Breast epithelium (tissue), 3 donors: ENCODE measurements around the gene CCDC146.

Experiments used
- POLR2A ChIP-seq: fragments of 450-650 bp; IDR thresholded peaks from one replicate; pipeline ENCODE4 v1.6.1; 2016; ENCODE audit warnings: antibody characterized with exemption, mild to moderate bottlenecking, moderate library complexity
- TF ChIP-seq, protein P1 (sequence below), 3 donors: fragments of 450-650 bp; IDR thresholded peaks; one replicate each; pipeline ENCODE4 v1.5.1; 2016 to 2017; ENCODE audit warnings: antibody characterized with exemption in 3 of 3, mild to moderate bottlenecking in 3 of 3, moderate library complexity in 3 of 3

DNA sequence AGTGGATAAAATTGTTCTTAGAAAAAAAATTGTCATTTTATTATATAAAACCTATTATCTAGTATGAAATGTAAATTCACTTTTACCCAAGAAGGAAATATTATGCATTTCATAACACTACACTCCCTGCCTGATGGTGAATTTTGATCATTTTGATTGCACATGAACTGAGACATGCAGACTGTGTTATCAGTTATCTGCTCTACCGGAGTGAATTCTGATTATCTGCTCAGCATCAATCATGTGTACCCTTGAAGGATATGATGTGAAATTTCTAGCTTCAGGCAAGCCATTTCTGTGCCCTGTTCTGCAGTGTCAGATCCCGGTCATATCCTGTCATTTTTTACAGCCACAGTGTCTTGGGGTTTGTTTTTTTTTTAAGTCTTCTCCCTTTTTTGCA, 162.2 kb downstream of the CCDC146 start:
- TF ChIP-seq, protein P1, sequence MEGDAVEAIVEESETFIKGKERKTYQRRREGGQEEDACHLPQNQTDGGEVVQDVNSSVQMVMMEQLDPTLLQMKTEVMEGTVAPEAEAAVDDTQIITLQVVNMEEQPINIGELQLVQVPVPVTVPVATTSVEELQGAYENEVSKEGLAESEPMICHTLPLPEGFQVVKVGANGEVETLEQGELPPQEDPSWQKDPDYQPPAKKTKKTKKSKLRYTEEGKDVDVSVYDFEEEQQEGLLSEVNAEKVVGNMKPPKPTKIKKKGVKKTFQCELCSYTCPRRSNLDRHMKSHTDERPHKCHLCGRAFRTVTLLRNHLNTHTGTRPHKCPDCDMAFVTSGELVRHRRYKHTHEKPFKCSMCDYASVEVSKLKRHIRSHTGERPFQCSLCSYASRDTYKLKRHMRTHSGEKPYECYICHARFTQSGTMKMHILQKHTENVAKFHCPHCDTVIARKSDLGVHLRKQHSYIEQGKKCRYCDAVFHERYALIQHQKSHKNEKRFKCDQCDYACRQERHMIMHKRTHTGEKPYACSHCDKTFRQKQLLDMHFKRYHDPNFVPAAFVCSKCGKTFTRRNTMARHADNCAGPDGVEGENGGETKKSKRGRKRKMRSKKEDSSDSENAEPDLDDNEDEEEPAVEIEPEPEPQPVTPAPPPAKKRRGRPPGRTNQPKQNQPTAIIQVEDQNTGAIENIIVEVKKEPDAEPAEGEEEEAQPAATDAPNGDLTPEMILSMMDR (IDR thresholded peaks at IDR 0.05): no peak
- TF ChIP-seq POLR2A: no peak
